HepG2 (cell line): ENCODE results near the gene ETV2. TPM values are rescaled to one million over a fixed set of nuclear protein-coding genes. Genes with fewer than 3 reads are reported as not detected.

ENCODE experiments used
- ATAC-seq: fragments of 200-7000 bp; cut with Tn5 transposase; 3 replicates; pipeline ENCODE4 v1.9.1; 2020; ENCODE audit warnings: mild to moderate bottlenecking, moderate library complexity
- BruUV-seq: library from RNA; stranded (reverse); fragments of 400-500 nt; replicated peaks from 2 replicates; lab custom pipeline; 2021; lab: Mats Ljungman, UMichigan
- CTCF ChIA-PET: fragments of 300-600 bp; formaldehyde crosslinking; extraction: SDS; loops from one replicate; lab custom pipeline; 2021; ENCODE audit warnings: low total read pairs, inconsistent platforms, low intra/inter-chr PET ratio; lab: Yijun Ruan, JAX
- POLR2A ChIA-PET: fragments of 350-600 bp; sonication (Branson Sonifier 250); formaldehyde crosslinking; loops from one replicate; lab custom pipeline; 2020; ENCODE audit warnings: antibody characterized with exemption, inconsistent platforms; lab: Yijun Ruan, JAX
- DNase-seq: peaks from one replicate; pipeline ENCODE4 v3.0.0-alpha.2; 2015; ENCODE audit warnings: low spot score
- FAIRE-seq: peaks from 3 replicates; lab custom pipeline; 2011; peaks lifted over from hg19 to GRCh38; lab: Jason Lieb, UNC
- H2AFZ ChIP-seq: one replicate; pipeline ENCODE4 v1.6.1; 2011; ENCODE audit warnings: low read length, inconsistent platforms
- H3K27ac ChIP-seq: fragments of 300-600 bp; 3 replicates; pipeline ENCODE4 v1.8.0; 2011; ENCODE audit warnings: mixed run types, mild to moderate bottlenecking, mixed read lengths, low read length, inconsistent platforms; ENCODE audit not compliant: insufficient read depth; ENCODE audit errors: extremely low read length
- H3K27me3 ChIP-seq, 2 experiments: fragments of 200-600 bp in 1 of 2; 2 replicates in 1 of 2; 3 replicates in 1 of 2; pipeline versions ENCODE4 v1.6.0 to v1.8.0; 2011; ENCODE audit warnings: low read length in 2 of 2, mild to moderate bottlenecking in 2 of 2, moderate library complexity in 2 of 2, inconsistent platforms in 1 of 2; ENCODE audit not compliant: insufficient read depth in 2 of 2, control insufficient read depth in 1 of 2
- H3K36me3 ChIP-seq, 2 experiments: fragments of 200-600 bp in 1 of 2; replicated peaks in 1 of 2; 2 replicates in 1 of 2; 3 replicates in 1 of 2; pipeline versions ENCODE4 v1.5.1 to v1.8.0; 2011; ENCODE audit warnings: low read length in 2 of 2, inconsistent platforms in 1 of 2; ENCODE audit not compliant: insufficient read depth in 2 of 2, control insufficient read depth in 1 of 2
- H3K4me1 ChIP-seq: 2 replicates; pipeline ENCODE4 v1.5.1; 2012; ENCODE audit warnings: low read length, inconsistent platforms; ENCODE audit not compliant: insufficient read depth
- H3K4me2 ChIP-seq: 2 replicates; pipeline ENCODE4 v1.6.0; 2011; ENCODE audit warnings: low read depth, low read length, inconsistent platforms
- H3K4me3 ChIP-seq, 3 experiments: fragments of 200-600 bp in 1 of 3; sonication (generic), shearing (Covaris generic) in 1 of 3; replicated peaks in 1 of 3; 2 replicates each; pipeline ENCODE4 v1.5.1; 2011 to 2016; ENCODE audit warnings: low read length in 3 of 3, inconsistent platforms in 2 of 3, low read depth in 2 of 3, mild to moderate bottlenecking in 2 of 3, control low read depth in 1 of 3, mixed read lengths in 1 of 3; ENCODE audit not compliant: insufficient read depth in 1 of 3
- H3K79me2 ChIP-seq: one replicate; pipeline ENCODE4 v1.6.1; 2011; ENCODE audit warnings: low read length, inconsistent platforms; ENCODE audit not compliant: insufficient read depth
- H3K9ac ChIP-seq: 2 replicates; pipeline ENCODE4 v1.6.0; 2011; ENCODE audit warnings: mild to moderate bottlenecking, low read depth, low read length, inconsistent platforms; ENCODE audit not compliant: insufficient read depth
- H3K9me3 ChIP-seq: 2 replicates; pipeline ENCODE4 v1.5.1; 2012; ENCODE audit warnings: mild to moderate bottlenecking, low read length
- H4K20me1 ChIP-seq: 2 replicates; pipeline ENCODE4 v1.6.0; 2011; ENCODE audit warnings: inconsistent platforms, mild to moderate bottlenecking, low read length, moderate library complexity; ENCODE audit not compliant: insufficient read depth
- ARHGAP35 ChIP-seq: sonication (generic); formaldehyde crosslinking; IDR thresholded peaks from 2 replicates; pipeline ENCODE4 v1.9.0; 2022; ENCODE audit warnings: mild to moderate bottlenecking, inconsistent platforms, moderate library complexity, missing genetic modification reagents, borderline replicate concordance
- E2F2 ChIP-seq: sonication (generic); formaldehyde crosslinking; IDR thresholded peaks from 2 replicates; pipeline ENCODE4 v1.4.0; 2020; ENCODE audit warnings: missing genetic modification reagents, borderline replicate concordance
- FOXP1 ChIP-seq, 2 experiments: fragments of 450-650 bp in 1 of 2; IDR thresholded peaks; 2 replicates each; pipeline ENCODE4 v1.6.1; 2017 to 2018; ENCODE audit warnings: antibody characterized with exemption in 1 of 2
- HES4 ChIP-seq: sonication (generic); formaldehyde crosslinking; IDR thresholded peaks from 2 replicates; pipeline ENCODE4 v1.9.0; 2021; ENCODE audit warnings: mild to moderate bottlenecking, missing genetic modification reagents, borderline replicate concordance
- HMGXB4 ChIP-seq, 2 experiments: sonication (generic) in 1 of 2; formaldehyde crosslinking in 1 of 2; IDR thresholded peaks; 2 replicates each; pipeline versions ENCODE4 v1.4.0 to v1.6.1; 2018 to 2020; ENCODE audit warnings: missing genetic modification reagents in 2 of 2, borderline replicate concordance in 1 of 2, low read depth in 1 of 2, mild to moderate bottlenecking in 1 of 2, missing biosample characterization in 1 of 2
- NFE2L1 ChIP-seq: sonication (generic); formaldehyde crosslinking; IDR thresholded peaks from 2 replicates; pipeline ENCODE4 v1.4.0; 2020; ENCODE audit warnings: missing genetic modification reagents, mild to moderate bottlenecking, borderline replicate concordance
- NR2F1 ChIP-seq, 2 experiments: fragments of 450-650 bp in 1 of 2; formaldehyde crosslinking in 1 of 2; IDR thresholded peaks; 2 replicates each; pipeline versions ENCODE4 v1.5.0 to v1.6.1; 2016 to 2020; ENCODE audit warnings: mild to moderate bottlenecking in 1 of 2, missing compliant biosample characterization in 1 of 2, missing genetic modification reagents in 1 of 2, moderate library complexity in 1 of 2
- ZBTB33 ChIP-seq: sonication (generic); formaldehyde crosslinking; IDR thresholded peaks from 2 replicates; pipeline ENCODE4 v1.4.0; 2020; ENCODE audit warnings: missing genetic modification reagents
- ZFP41 ChIP-seq: sonication (generic); formaldehyde crosslinking; IDR thresholded peaks from 2 replicates; pipeline ENCODE4 v1.4.0; 2020; ENCODE audit warnings: mild to moderate bottlenecking, missing genetic modification reagents, borderline replicate concordance
- WGBS: methylation state at CpG from one replicate; pipeline ENCODE4 v1.1.6; 2017; ENCODE audit warnings: low lambda C conversion rate; 5-methylcytosine and 5-hydroxymethylcytosine counted together
- in situ Hi-C: cut with HindIII; loops from 2 replicates; pipeline ENCODE4 v1.10.0; 2017; ENCODE audit warnings: low pct_unique_long_range_greater_than_20kb; ENCODE audit not compliant: extremely low pct_ligation_motif_present
- intact Hi-C: fragments of 100-400 bp; cut with micrococcal nuclease; formaldehyde crosslinking; loops from one replicate; pipeline ENCODE4 v1.10.0; 2022; ENCODE audit not compliant: unreplicated experiment
- polyA plus RNA-seq, 8 experiments: library from polyadenylated mRNA; depleted of rRNA in 3 of 8; stranded (reverse) in 7 of 8; unstranded in 1 of 8; fragments of >200 nt; fragmentation: Illumina TruSeq in 4 of 8; extraction: Trizol in 4 of 8; gene quantifications; 2 replicates each; pipeline versions ENCODE4 v1.2.1 to v1.2.3, GENCODE V29; 2011 to 2016; ENCODE audit warnings: low read depth in 4 of 8, missing spikeins in 1 of 8, mixed read lengths in 1 of 8; ENCODE audit not compliant: insufficient read depth in 1 of 8
- total RNA-seq, 5 experiments: library from RNA; depleted of rRNA; stranded (reverse); fragments of >200 nt; fragmentation: Illumina TruSeq; extraction: Trizol; gene quantifications; 2 replicates each; pipeline ENCODE4 v1.2.3, GENCODE V29; 2016; ENCODE audit warnings: low read depth in 1 of 5

ETV2 gene
- total and polyA plus RNA-seq, 2 of the 13 experiments (the other 11 are each of a cell fraction or from before 2014, with no cell fraction given), result 0.07 to 0.20 TPM

- Histone ChIP-seq H3K9ac (no peak overlapping the region), H3K36me3 (peaks cover 6 to 8% of the 10 kb centered on the region in 2 experiments; a peak in 4 of 5 replicates), H3K27ac (peak overlapping the region; percentile 66), H3K27me3 (no peaks in the 10 kb centered on the region), H3K9me3 (no peaks in the 10 kb centered on the region), H3K4me1 (peaks cover 25% of the 10 kb centered on the region), H3K4me2 (0 out of 2 replicates have a peak overlapping the region, but pooled peaks have one; percentile 65), H4K20me1 (no peaks in the 10 kb centered on the region), H3K79me2 (no peaks in the 10 kb centered on the region), H3K4me3 (no peak overlapping the region), H2AFZ (no peak overlapping the region)
- in situ Hi-C loops, result no loop called here
- no peak for FAIRE-seq
- intact Hi-C loops, result loop anchor here (1.0 kb wide), 1 partner anchor 14 kb away; the partner anchor contains the start of gene COX6B1
- ChIA-PET CTCF (no interaction called here), POLR2A (interaction anchor here (0.6 to 3.6 kb wide), 9 partner anchors 10 to 150 kb away, joined by 3 to 44 read pairs (median 5); partner anchors contain the start of genes COX6B1, LIN37, PRODH2 and RBM42)
- 94% methylated on average over 6 of the region's 6 CpGs for WGBS
- no peak for DNase-seq
- no peak for ATAC-seq
- no TSS peak for BruUV-seq
- TF ChIP-seq ARHGAP35 (CRISPR knock-in tag) (no peak), FOXP1 (IDR thresholded peaks at IDR 0.05) (no peak), FOXP1 (CRISPR knock-in tag; IDR thresholded peaks at IDR 0.05) (no peak), NFE2L1 (CRISPR knock-in tag) (no peak), E2F2 (no peak), HMGXB4 (CRISPR knock-in tag; IDR thresholded peaks at IDR 0.05; ENCODE audit: borderline replicate concordance in 1 of 2, low read depth in 1 of 2) (0 out of 4 replicates have a peak, but pooled peaks of 1 of the 2 experiments have one; percentile 1), NR2F1 (CRISPR knock-in tag; IDR thresholded peaks at IDR 0.05) (no peak), ZBTB33 (CRISPR knock-in tag) (peak; percentile 18; the same call in 1 of the 2 replicates), HES4 (CRISPR knock-in tag) (no peak), ZFP41 (CRISPR knock-in tag) (no peak)
Observed at GRCh38 chr19:35661995-35662340, 20.4 kb downstream of the ETV2 start.
